ENCODE results near the gene DNAH17. TPM values are rescaled to one million over a fixed set of nuclear protein-coding genes. Genes with fewer than 3 reads are reported as not detected.

DNAH17 gene
- total and polyA plus RNA-seq, 2 of the 8 experiments (the other 6 are each of a cell fraction or from before 2014, with no cell fraction given) = 0.14 to 0.67 TPM

GRCh38 chr17:78391843-78392242 lies 185.4 kb downstream of the DNAH17 start:
- Histone ChIP-seq H4K5ac (ENCODE audit: insufficient read length, low read depth, low read length) (no peak overlapping the region), H3K9me3 (ENCODE audit: insufficient read depth in 2 of 2, low read depth in 1 of 2, low read length in 1 of 2) (no peaks in the 10 kb centered on the region), H2BK120ac (replicated peaks; ENCODE audit: low read depth, low read length) (no peak overlapping the region), H3K23me2 (ENCODE audit: low read depth, low read length) (no peaks in the 10 kb centered on the region; the same call in 1 of the 2 replicates), H3K27ac (ENCODE audit: low read depth, low read length) (no peak overlapping the region), H3K27me3 (replicated peaks in 1 of 4; ENCODE audit: control insufficient read depth in 3 of 4, extremely low read depth in 1 of 4, insufficient read depth in 3 of 4, low read length in 3 of 4) (no peaks in the 10 kb centered on the region), H3K4ac (replicated peaks; ENCODE audit: insufficient read length, low read depth, low read length) (no peak overlapping the region), H3K79me2 (ENCODE audit: control insufficient read depth in 1 of 2, insufficient read depth in 2 of 2, low read length in 2 of 2) (peaks cover 33 to 93% of the 10 kb centered on the region in 2 experiments), H2BK5ac (ENCODE audit: low read depth, low read length) (no peak overlapping the region), H3K56ac (replicated peaks; ENCODE audit: insufficient read length, low read depth, low read length) (no peak overlapping the region), H2BK12ac (ENCODE audit: low read depth, low read length) (no peak overlapping the region), H2BK15ac (ENCODE audit: low read length) (no peak overlapping the region), H3K4me1 (replicated peaks in 1 of 4; ENCODE audit: control insufficient read depth in 3 of 4, insufficient read depth in 4 of 4, low read length in 3 of 4) (peaks cover 0 to 4% (median 0%) of the 10 kb centered on the region in 4 experiments; a peak in 4 of 7 replicates), H2AK5ac (ENCODE audit: low read depth, low read length) (no peak overlapping the region), H3K18ac (ENCODE audit: extremely low read depth, low read length) (no peak overlapping the region), H4K91ac (replicated peaks; ENCODE audit: insufficient read length, low read length) (no peak overlapping the region), H4K20me1 (replicated peaks in 1 of 2; ENCODE audit: control insufficient read depth in 1 of 2, insufficient read depth in 2 of 2, low read length in 2 of 2) (peaks cover 11 to 30% of the 10 kb centered on the region in 2 experiments), H3K14ac (ENCODE audit: insufficient read length) (no peak overlapping the region), H3K23ac (ENCODE audit: insufficient read length) (no peak overlapping the region), H2AFZ (ENCODE audit: low read length) (no peak overlapping the region), H3K79me1 (ENCODE audit: low read depth, low read length) (peaks cover 17% of the 10 kb centered on the region), H3K4me2 (ENCODE audit: insufficient read depth in 1 of 2, low read depth in 2 of 2, low read length in 2 of 2) (no peak overlapping the region), H3K4me3 (ENCODE audit: extremely low read depth in 1 of 4, insufficient read depth in 2 of 4, low read depth in 3 of 4, low read length in 4 of 4) (no peak overlapping the region), H3K9ac (replicated peaks in 1 of 4; ENCODE audit: extremely low read depth in 1 of 4, low read depth in 3 of 4, low read length in 3 of 4) (no peak overlapping the region), H2BK20ac (ENCODE audit: low read length) (no peak overlapping the region), H3K36me3 (ENCODE audit: control insufficient read depth in 2 of 4, insufficient read depth in 4 of 4, low read length in 3 of 4) (peaks cover 0 to 18% (median 10%) of the 10 kb centered on the region in 4 experiments; a peak in 5 of 8 replicates), H4K8ac (ENCODE audit: extremely low read depth, insufficient read depth, low read length) (no peak overlapping the region)
- FAIRE-seq = no peak
- CTCF ChIA-PET (ENCODE audit: partially characterized antibody) = interaction anchor here (1.0 to 4.0 kb wide), 14 partner anchors 10 to 225 kb away, joined by 3 to 45 read pairs (median 4); no protein-coding TSS in a partner anchor
- no peak for DNase-seq (ENCODE audit: low read depth in 1 of 2, low spot score in 2 of 2)
- 87% methylated on average over 4 of the region's 4 CpGs; no CpG with 5 or more reads in 1 of the 2 experiments for WGBS, 2 experiments (ENCODE audit: extremely low coverage in 1 of 2, insufficient coverage in 1 of 2, insufficient read length in 1 of 2, insufficient replicate concordance in 2 of 2, low coverage in 1 of 2, low lambda C conversion rate in 2 of 2, missing lambda C conversion rate in 1 of 2)
- POLR2A ChIA-PET (ENCODE audit: partially characterized antibody) = interaction anchor here (0.8 to 1.9 kb wide), 6 partner anchors 10 to 483 kb away, joined by 3 to 7 read pairs (median 4); partner anchors contain the start of gene PGS1
- no peak for TF ChIP-seq TAF1 (IDR thresholded peaks at IDR 0.05; ENCODE audit: low read depth, low read length)
- no peak for TF ChIP-seq RAD21 (IDR thresholded peaks at IDR 0.05 in 1 of 2, conservative IDR thresholded peaks at IDR 0.05 in 1 of 2; ENCODE audit: low read depth in 2 of 2, low read length in 2 of 2)
- TF ChIP-seq, protein P1, sequence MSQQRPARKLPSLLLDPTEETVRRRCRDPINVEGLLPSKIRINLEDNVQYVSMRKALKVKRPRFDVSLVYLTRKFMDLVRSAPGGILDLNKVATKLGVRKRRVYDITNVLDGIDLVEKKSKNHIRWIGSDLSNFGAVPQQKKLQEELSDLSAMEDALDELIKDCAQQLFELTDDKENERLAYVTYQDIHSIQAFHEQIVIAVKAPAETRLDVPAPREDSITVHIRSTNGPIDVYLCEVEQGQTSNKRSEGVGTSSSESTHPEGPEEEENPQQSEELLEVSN (IDR thresholded peaks at IDR 0.05) = no peak
- no peak for TF ChIP-seq NRF1 (IDR thresholded peaks at IDR 0.05; ENCODE audit: low read depth, low read length)
- TF ChIP-seq TAF7 (optimal IDR thresholded peaks at IDR 0.05; ENCODE audit: borderline replicate concordance, low read depth, low read length) = no peak
- TF ChIP-seq EP300 (IDR thresholded peaks at IDR 0.05; ENCODE audit: borderline replicate concordance in 1 of 2, low read depth in 2 of 2, low read length in 2 of 2) = no peak
- no peak for TF ChIP-seq CBX8 (IDR thresholded peaks at IDR 0.05; ENCODE audit: borderline replicate concordance, low read depth, low read length)
- no peak for TF ChIP-seq POU5F1 (IDR thresholded peaks at IDR 0.05; ENCODE audit: low read depth, low read length)
- TF ChIP-seq EZH2 (IDR thresholded peaks at IDR 0.05; ENCODE audit: low read depth, low read length, severe bottlenecking) = no peak
- TF ChIP-seq TBP (IDR thresholded peaks at IDR 0.05; ENCODE audit: low read depth, low read length) = no peak
